Activated T-cell treated with anti-CD3 and anti-CD28 coated beads for 48 hours (primary cell): ENCODE results near the gene MATN3.
"Not testable (repeated sequence)": the region's sequence is repeated elsewhere in the genome, so short reads cannot be mapped to it uniquely, and the experiment has no call there.

ENCODE experiments used
- DNase-seq: peaks from one replicate; pipeline ENCODE4 v3.0.0-alpha.2; 2020; ENCODE audit warnings: low read depth

MATN3 gene, protein sequence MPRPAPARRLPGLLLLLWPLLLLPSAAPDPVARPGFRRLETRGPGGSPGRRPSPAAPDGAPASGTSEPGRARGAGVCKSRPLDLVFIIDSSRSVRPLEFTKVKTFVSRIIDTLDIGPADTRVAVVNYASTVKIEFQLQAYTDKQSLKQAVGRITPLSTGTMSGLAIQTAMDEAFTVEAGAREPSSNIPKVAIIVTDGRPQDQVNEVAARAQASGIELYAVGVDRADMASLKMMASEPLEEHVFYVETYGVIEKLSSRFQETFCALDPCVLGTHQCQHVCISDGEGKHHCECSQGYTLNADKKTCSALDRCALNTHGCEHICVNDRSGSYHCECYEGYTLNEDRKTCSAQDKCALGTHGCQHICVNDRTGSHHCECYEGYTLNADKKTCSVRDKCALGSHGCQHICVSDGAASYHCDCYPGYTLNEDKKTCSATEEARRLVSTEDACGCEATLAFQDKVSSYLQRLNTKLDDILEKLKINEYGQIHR

DNA sequence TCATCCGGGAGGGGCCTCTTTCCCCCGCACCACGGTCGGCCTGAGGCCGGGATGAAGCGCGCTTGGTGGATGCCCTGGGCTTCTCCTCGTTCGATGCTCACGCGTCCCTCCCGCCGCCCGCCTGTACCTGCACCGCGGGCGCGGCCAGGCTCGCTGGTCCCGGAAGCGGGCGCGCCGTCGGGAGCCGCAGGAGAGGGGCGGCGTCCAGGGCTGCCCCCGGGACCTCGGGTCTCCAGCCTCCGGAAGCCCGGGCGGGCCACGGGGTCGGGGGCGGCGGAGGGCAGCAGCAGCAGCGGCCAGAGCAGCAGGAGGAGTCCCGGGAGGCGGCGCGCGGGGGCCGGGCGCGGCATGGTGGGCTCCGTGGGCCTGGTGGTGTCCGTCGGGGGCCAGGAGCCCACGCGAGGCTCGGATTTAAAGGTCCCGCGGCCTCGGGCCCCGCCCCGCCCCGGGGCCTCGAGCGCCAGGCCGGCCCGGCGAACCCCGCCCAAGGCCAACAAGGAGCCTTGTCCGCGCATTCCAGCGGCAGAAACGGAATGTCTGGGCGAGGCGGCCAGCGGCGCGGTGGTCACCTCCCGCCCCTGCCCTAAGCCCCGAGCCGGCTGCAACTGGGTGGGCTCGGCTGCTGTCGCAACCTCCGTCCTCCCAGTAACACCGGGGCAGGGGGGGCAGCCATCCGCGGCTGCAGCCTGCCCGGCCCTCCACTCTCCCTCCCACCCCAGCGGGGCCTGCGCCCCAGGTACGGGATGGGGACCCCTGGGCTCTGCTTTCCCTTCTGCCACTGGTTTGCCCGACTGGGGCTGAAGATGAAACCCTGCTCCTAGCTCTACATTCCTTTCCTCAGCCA is at the start of gene MATN3:
TSS of gene MATN3 (minus strand) at position 387 of the 844 bp plus-strand sequence. CDS start at position 350, 37 bp downstream.
- DNase-seq, result no peak

DNA sequence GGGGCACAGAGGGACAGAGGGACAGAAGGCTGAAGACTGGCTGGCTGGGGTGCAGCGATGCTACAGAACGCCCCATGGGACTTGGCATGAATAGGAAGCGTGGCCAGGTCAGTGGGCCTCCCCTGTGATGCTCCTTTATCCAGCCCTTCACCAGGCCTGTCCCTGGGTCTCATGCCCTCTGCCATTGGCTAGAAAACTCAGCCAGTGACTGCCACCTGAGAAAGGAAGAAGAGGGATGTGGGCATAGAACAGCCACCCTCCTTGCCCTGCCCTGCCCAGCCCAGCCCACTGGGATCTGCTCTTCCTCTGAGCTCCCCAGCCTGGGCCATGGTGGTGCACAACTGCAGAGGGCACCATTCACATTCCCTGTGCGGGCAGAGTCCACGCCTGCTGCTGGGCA is 49.5 kb upstream of the MATN3 start:
- no peak for DNase-seq

DNA sequence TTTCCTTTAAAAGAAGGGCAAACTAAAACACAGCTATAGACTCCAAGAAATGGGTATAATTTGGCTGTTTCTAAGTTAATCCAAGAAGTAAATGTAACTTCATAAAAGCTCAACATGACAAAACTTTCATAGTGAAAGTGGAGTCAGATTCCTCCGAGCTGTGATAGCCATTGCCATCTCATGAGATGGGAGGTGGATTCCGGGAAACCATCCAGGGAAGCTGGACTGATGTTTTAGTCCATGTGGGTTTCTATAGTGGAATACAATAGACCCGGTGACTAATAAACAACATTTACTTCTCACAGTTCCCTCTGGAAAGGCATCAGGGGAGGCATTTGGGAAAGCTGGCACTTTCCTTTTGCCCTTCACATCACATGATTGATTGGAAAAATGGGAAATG is 49.0 kb upstream of the MATN3 start:
- DNase-seq, result no peak

DNA sequence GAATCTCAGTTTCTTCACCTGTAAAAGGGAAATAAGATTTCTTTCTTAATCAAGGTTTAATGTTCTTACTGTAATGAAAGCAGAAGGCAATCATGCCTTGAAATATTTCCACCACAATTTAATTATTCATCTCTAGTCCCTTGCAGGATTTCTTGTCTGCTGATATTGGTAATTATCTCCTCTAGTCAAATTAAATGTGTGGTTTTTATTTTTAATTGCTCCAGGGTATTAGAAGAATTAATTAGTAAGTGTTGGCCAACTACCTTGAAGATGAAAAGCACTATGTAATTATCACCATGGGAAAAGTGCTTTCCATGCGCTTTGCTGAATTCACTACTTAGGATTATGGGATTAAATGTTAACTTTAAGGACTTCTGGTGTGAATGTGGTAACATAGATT is 47.6 kb upstream of the MATN3 start:
- DNase-seq, result no peak

DNA sequence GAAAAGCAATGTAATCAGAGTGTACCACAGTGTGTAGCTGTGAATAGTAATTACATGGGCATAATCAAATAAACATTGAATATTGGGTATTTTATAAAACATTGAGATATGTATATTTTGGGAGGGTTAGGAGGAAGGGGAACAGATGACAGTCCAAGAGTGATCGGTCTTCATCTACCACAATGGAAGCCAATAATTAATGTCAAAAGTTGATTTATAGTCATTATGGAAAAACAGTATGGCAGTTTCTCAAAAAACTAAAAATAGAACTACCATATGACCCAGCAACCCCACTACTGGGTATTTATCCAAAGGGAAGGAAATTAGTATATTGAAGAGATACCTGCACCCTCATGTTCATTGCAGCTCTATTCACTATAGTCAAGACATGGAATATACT is 44.8 kb upstream of the MATN3 start:
- no peak for DNase-seq

DNA sequence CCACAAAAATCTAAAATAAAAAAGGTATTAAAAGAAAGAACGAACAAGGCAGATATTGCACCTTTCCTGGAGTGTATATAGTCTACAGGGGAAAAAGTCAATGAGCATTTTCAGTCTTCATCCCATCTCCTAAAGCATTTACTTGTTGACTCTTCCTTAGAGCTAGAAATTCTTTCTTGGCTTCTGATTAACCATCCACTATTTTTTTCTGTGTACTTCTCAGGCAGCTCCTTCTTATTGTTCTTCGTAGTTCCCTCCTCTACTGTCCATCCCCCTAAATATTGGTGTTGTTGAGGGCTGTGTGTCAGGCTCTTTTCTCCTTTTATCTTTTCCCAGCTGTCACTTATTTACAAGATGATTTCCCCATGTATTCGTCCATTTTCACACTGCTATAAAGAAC is 42.5 kb upstream of the MATN3 start:
- DNase-seq, result no peak

DNA sequence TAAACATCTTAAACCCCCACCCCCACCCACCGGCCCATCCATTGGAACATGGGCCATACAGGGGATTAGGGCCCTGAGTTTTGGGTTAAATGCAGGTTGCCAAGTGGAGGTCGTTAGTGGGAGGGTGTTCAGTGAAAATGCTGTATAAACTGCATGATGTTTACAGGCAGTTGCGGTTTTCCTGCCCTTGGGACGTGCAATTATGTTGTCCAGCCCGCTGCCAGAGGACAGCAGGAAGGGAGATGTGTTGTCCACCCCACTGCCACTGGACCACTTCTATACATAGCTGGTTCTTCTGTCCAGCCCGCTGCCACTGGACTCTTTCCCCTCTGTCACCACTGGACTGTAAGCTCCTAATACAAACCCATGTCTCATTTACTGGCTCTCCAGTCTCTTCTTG is 41.7 kb upstream of the MATN3 start:
- DNase-seq, result no peak

DNA sequence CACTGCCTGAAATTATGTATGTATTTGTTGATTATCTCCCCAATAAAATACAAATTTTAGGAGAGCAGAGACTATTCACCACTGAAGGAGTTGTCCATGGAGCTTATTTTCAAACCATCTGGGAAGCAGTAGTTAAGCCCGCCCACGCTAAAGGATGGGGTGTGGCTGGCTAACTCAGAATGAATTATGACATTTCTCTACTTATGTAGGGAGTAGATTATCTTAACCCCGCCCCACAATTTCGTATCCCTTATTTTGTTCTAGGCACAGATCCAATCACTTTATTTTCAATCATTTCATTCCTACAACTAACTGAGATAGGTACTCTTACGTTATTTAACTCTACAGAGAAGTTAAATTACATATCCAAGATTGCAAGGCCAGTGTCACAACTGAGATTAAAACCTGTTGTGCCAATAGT is 40.4 kb upstream of the MATN3 start:
- DNase-seq, result no peak

DNA sequence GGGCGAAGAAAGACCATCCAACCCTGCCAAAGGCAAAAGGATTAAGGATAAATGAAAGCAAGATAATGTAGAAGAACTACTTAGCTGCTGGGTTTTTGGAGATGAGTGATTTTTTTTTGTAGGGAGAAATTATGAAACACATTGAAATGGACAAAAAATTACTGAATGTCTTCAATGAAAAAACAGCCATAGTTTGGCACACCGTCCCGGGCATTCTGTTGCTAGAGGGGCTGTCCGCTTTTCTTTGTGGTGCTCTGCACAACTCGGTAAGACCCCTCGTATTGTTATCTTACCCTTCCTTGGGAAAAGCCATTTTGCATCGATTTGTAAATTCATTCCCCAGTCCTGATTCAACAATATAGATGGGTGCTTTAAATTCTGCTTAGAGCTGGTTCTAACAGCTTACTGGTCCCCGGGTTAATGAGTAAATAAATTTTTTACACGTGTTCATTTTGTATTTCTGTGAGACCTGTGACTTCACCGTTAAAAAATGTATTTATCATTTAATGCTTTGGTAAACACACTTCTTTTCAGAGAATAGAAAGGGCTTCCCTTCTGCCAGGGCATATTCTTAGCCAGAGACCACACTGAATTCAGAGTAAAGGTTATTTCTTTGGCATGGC is 39.9 kb upstream of the MATN3 start:
- DNase-seq, result no peak

DNA sequence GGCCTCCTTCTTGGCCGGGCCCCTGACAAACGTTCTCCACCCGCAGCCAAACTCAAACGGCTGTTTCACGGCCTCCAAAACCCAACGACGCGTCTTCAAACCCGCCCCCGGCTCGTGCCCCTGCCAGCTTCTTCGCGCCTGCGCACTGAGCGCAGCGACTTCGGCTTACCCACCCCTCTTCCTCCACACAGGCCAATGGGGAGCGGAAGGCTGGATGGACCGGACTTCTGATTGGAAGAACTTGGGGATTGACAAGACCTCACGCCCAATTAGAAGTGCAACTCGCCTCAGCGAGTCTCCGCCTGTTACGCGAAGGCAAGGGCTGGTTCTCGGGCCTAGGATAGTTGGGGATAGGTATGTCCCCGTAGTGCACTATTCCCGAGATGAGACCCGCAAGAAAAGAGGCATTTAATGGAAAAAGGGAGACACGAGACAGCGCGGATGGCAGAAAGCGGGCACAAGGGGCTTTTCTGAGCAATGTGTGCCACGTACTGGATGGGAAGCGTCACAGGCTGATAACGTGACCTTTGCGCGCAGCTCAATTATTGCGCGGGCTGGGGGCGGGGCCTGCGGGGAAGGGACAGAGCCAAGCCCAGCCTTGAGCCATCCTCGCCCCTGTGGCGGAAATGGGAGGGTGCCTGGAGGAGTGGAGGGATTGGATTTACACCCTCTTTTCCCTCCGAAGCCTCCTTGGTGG is 39.2 kb upstream of the MATN3 start, which contains the start of gene LAPTM4A:
TSS of gene LAPTM4A (minus strand) at position 97 of the 697 bp plus-strand sequence. CDS start 108 bp downstream, outside the sequence.
- DNase-seq, result peak; percentile 93

DNA sequence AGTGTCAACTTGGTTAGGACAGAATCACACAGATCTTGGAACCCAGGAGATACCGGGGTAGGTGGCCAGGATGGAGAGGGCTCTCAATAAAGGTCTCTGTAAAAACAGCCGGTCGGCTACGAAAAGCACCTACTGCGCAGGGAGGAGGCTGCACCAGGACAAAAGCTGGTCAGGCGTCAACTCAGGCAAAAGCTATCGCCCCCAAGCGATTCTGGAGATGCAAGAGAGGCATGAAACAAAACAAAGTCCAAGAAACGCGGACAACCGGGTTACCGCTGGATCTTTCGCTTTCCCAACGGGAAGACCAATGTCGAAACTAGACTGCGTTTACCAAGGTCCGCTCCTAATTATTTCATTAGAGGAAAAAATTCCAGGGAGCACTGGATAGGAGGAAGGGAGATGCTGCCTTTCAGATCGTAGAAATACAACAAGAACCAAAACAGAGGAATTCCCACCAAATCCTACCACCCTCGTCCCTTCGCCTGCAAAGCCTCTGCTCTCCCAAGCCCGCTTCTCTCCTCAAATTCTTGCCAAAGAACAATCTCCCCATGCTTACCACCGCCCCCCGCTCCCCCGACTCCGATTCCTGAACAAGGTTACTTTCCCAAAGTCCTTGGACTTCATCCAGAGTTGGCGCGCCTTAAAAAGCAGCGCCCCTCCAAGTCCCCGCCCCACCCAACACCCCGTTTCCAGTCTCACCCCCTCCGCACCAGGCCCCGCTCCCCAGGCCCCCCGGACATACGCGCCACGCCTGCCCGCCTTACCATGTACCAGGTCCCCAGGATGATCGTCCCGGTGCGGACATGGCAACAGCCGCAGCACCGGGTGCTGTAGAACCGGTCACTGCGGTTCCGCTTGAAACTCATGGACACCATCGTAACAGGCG is 38.4 kb upstream of the MATN3 start:
- no peak for DNase-seq

DNA sequence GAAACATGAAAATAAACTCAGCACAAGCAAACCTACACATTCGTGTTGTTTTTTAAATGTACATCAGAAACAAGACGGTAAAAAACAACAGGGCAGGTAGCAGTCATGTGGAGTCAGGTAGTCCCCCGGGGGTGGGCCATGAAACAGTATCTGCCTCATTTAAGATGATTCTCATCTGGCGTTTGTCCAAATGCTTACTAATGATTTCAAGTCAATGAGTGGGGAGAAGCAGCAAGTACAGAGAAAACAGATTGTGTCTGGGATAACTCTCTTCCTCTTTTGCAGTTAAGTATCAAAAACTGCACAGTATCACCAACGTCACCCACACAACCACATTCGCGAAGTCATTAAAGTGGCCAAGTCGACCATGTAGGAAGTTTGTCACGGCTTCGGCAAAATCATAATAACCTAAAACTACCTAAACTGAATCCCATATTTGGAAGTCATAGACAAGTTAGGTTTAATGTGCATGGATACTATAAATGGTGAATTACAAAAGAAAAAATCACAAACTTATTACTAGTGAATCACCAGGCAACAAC is 37.7 kb upstream of the MATN3 start:
- DNase-seq, result no peak

DNA sequence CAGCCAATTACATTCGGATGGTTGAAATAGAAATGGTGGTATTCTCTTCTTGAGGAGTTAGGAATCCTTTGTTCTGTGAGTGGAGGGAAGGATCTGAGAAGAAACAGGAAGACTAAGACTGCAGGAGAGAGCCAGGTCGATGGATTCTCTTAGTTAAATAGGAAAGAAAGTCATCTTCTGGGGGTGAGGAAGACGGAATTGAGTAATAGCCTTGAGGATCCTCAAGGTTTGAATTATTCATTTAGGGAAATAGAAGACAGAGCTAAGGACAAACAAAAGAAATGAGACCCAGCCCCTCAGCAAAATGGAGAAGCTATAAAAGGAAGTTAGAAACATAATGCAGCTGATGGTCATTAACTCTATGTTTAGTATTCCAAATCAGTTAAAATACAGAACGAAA is 37.2 kb upstream of the MATN3 start:
- DNase-seq, result no peak

DNA sequence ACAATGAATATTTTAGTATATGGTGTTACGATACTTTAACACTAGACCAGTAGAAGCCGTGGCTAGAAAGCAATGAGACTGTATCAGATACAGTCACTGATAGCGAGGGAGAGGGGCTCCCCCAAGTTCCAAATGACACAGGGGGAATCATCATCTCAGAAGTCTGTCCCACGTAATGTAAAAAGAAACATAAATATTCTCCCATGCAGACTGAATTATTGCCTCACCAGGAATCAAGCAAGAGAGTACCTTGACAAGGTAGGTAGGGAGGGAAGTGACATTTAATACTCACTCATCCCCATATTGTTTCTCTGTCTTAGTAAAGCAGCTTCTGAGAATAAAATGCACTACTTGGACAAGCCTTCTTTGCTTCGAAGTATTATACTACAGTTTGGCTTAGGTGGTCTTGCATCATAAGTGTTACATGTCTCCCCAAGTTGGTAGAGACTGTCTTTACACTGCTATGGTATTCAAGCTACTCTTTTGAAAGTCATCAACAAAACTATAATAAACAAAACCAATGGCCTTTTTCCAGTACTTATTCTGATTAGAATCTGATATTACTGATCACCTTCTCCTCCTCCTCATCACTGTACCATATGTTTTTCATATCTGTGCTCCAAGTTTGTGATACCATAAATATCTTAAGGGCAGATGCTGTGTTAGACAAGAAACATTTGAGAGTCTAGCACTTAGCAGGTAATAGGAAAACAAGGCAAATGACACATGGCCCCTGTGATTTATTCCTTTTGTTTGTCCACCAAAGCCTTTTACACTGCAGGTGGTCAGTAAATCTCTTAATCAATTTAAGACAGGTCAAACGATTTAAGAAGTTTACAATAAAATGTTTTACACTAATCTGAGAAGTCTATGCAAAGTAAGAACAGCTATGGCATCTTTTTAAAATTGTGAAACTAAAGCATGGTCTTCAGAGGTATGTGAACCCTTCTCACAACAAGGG is 36.3 kb upstream of the MATN3 start:
- no peak for DNase-seq

DNA sequence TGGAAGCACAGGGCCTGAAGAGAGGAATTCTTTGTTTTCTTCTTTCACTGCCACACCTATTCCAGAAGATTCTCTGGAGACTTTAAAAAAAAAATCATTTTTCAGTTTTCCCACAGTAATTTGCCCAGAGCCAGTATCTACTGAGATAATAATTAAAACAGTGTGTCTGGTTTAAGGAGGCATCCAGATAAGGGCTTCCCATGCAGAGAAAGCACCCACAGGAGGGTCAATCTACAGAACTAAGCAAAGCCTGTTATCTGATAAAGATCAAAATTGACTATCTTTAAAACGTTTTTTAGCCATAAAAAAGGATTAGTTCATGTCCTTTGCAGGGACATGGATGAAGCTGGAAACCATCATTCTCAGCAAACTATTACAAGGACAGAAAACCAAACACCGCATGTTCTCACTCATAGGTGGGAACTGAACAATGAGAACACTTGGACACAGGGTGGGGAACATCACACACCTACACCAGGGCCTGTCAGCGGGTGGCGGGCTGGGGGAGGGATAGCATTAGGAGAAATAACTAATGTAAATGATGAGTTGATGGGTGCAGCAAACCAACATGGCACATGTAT is 33.3 kb upstream of the MATN3 start:
- not testable (repeated sequence) for DNase-seq

DNA sequence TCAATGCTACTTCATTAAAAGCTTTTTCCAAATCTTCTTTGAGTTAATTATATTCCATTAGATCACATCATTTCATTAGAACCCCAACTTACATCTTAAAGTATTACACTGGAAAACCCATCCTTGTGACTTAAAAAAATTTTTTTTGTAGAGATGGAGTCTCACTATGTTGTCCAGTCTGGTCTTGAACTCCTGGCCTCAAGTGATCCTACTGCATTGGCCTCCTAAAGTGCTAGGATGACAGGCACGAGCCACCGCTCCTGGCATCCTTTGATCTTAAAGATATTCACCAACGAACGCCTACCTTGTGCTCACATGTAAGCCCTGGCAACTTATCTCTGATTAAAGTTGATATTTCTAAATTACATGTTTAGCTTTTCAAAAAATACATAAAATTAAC is 32.3 kb upstream of the MATN3 start:
- no peak for DNase-seq

DNA sequence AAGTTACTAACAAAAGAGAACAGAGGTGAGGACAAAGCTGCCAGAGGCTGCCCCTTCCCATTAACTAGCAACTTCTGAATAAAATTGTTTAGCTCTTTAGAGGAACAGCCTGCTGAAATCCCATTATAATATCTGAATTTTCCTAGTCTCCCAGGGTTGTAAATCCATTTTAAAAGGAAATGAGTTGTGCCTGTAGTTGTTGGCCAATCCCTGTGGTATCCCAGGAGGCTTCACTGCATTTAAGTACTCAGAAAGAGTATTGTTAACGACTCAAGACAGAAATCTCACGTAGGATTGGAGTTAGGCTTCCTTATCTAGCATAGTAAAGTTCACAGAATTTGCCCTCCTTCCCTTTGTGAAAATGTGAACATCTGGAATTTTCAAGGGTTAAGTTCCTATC is 30.1 kb upstream of the MATN3 start:
- no peak for DNase-seq

DNA sequence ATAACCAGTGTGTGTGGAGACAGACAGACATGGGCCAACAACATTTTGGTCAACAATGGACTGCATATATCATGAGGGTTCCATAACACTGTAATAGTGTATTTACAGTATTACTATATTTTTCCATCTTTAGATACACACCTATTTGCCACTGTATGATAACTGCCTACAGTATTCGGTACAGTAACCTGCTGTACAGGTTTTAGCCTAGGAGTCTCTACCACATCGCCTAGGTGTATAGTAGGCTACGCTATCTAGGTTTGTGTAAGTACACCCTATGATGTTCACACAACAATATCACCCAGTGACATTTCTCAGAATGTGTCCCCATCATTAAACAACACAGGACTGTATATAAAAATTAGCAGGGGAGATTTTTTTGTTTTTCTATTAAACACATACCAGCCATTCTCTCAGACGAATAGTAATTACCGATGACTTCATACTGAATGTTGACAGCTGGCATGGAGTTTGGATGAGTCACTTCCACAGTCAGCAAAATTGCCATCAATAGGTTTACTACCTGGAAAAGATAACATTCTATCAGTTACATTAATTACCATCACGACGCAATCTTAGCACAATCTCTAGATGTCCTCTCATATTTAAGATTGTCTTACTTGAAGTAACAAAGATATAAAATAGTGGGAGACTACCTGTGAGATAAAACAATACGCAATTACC is 28.2 kb upstream of the MATN3 start:
- DNase-seq, result no peak
